HCT116 (cell line): ENCODE results near the gene SPATA12.

Source experiments
- CEBPB ChIP-seq: IDR thresholded peaks from 2 replicates; pipeline ENCODE4 v1.6.1; 2012; ENCODE audit warnings: low read depth
- EZH2 ChIP-seq: fragments of 200-600 bp; sonication (generic); IDR thresholded peaks from 2 replicates; pipeline ENCODE4 v1.6.1; 2017; ENCODE audit warnings: antibody characterized with exemption, mixed run types
- POLR2A ChIP-seq: IDR thresholded peaks from 2 replicates; pipeline ENCODE4 v1.7.0; 2011; ENCODE audit warnings: borderline replicate concordance; ENCODE audit not compliant: insufficient read depth, insufficient read length; ENCODE audit errors: extremely low read depth
- POLR2AphosphoS5 ChIP-seq: IDR thresholded peaks from 2 replicates; pipeline ENCODE4 v1.6.1; 2011; ENCODE audit warnings: mild to moderate bottlenecking, low read depth, low read length, moderate library complexity
- SP1 ChIP-seq: IDR thresholded peaks from 2 replicates; pipeline ENCODE4 v1.6.1; 2012; ENCODE audit warnings: low read depth
- SRF ChIP-seq: IDR thresholded peaks from 2 replicates; pipeline ENCODE4 v1.6.1; 2012; ENCODE audit warnings: low read depth
- YY1 ChIP-seq: IDR thresholded peaks from 2 replicates; pipeline ENCODE4 v1.6.1; 2011; ENCODE audit warnings: low read length, low read depth, moderate library complexity, mild to moderate bottlenecking; ENCODE audit not compliant: insufficient replicate concordance; ENCODE audit errors: extremely low read depth
- ZFX ChIP-seq: fragments of 450-650 bp; IDR thresholded peaks from 2 replicates; pipeline ENCODE4 v1.6.1; 2017
- TF ChIP-seq, protein P1 (sequence below), 3 experiments: fragments of 200-600 bp in 1 of 3; sonication (generic) in 1 of 3; IDR thresholded peaks in 2 of 3; conservative IDR thresholded peaks in 1 of 3; 2 replicates each; pipeline ENCODE4 v1.5.1; 2012 to 2017; ENCODE audit warnings: low read depth in 2 of 3, low read length in 2 of 3, antibody characterized with exemption in 1 of 3, borderline replicate concordance in 1 of 3, control low read depth in 1 of 3, mild to moderate bottlenecking in 1 of 3, mixed read lengths in 1 of 3, mixed run types in 1 of 3, moderate library complexity in 1 of 3; ENCODE audit not compliant: insufficient read depth in 1 of 3

GRCh38 chr3:57030721-57031120 lies 29.7 kb upstream of the SPATA12 start:
- TF ChIP-seq, protein P1, sequence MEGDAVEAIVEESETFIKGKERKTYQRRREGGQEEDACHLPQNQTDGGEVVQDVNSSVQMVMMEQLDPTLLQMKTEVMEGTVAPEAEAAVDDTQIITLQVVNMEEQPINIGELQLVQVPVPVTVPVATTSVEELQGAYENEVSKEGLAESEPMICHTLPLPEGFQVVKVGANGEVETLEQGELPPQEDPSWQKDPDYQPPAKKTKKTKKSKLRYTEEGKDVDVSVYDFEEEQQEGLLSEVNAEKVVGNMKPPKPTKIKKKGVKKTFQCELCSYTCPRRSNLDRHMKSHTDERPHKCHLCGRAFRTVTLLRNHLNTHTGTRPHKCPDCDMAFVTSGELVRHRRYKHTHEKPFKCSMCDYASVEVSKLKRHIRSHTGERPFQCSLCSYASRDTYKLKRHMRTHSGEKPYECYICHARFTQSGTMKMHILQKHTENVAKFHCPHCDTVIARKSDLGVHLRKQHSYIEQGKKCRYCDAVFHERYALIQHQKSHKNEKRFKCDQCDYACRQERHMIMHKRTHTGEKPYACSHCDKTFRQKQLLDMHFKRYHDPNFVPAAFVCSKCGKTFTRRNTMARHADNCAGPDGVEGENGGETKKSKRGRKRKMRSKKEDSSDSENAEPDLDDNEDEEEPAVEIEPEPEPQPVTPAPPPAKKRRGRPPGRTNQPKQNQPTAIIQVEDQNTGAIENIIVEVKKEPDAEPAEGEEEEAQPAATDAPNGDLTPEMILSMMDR (IDR thresholded peaks at IDR 0.05 in 2 of 3, conservative IDR thresholded peaks at IDR 0.05 in 1 of 3; ENCODE audit: borderline replicate concordance in 1 of 3, insufficient read depth in 1 of 3, low read depth in 2 of 3, low read length in 2 of 3) = no peak
- TF ChIP-seq YY1 = no peak
- TF ChIP-seq POLR2AphosphoS5 = no peak
- no peak for TF ChIP-seq CEBPB
- no peak for TF ChIP-seq POLR2A
- no peak for TF ChIP-seq ZFX
- no peak for TF ChIP-seq EZH2
- TF ChIP-seq SRF = no peak
- TF ChIP-seq SP1 = no peak
